RPMI7951 (cell line): ENCODE results near the gene CCDC97. TPM values are rescaled to one million over a fixed set of nuclear protein-coding genes. Genes with fewer than 3 reads are reported as not detected.

ENCODE experiments used
- DNase-seq: peaks from one replicate; pipeline ENCODE4 v3.0.0-alpha.2; 2012; ENCODE audit warnings: low read depth
- total RNA-seq: library from RNA; depleted of rRNA; stranded (reverse); fragments of >200 nt; shearing (Covaris generic); gene quantifications from 2 replicates; pipeline ENCODE4 v1.2.3, GENCODE V29; 2014

Gene CCDC97
- total RNA-seq, 1 experiment from 2014 or later, result 9.3 TPM

GRCh38 chr19:41298348-41298964 lies 11.5 kb upstream of the CCDC97 start:
- DNase-seq, result peak; percentile 86

- no peak for DNase-seq
Observed at GRCh38 chr19:41299046-41299754, 10.8 kb upstream of the CCDC97 start.

- DNase-seq, result peak; percentile 85
Observed at GRCh38 chr19:41299755-41300089, 10.2 kb upstream of the CCDC97 start.

GRCh38 chr19:41300555-41300954 lies 9.4 kb upstream of the CCDC97 start:
- DNase-seq, result no peak

DNA sequence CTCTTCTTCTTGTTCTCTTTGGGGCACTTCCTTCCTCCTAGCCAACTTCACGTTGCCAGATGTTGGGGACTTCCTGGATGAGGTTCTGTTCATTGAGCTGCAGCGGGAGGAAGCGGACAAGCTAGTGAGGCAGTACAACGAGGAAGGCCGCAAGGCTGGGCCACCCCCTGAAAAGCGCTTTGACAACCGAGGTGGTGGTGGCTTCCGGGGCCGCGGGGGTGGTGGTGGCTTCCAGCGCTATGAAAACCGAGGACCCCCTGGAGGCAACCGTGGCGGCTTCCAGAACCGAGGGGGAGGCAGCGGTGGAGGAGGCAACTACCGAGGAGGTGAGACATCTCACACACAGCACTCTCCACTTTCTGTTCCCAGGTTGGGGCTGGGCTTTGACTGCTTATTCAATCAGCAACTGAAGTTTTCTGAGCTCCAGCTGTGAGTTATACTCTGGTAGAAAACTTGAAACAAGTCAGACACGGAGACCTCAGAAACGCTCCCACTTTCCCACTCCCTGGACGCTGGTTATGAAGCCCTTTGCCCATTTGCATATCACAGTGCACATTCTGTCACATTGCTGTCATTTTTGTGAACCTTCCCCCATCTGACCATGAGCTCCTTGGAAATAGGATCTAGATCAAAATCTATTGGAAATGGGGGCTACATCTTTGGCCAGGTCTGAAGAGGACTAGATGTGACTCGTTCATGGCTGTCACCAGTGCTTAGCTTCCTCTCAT lies 7.2 kb upstream of the CCDC97 start:
- DNase-seq, result no peak

DNA sequence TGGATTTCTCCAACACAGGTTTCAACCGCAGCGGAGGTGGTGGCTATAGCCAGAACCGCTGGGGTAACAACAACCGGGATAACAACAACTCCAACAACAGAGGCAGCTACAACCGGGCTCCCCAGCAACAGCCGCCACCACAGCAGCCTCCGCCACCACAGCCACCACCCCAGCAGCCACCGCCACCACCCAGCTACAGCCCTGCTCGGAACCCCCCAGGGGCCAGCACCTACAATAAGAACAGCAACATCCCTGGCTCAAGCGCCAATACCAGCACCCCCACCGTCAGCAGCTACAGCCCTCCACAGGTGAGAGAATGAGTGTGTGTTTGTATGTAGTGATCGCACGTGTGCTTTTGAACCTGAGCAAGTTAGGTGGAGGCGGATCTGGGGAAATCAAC lies 6.0 kb upstream of the CCDC97 start:
- no peak for DNase-seq

GRCh38 chr19:41304706-41305483 lies 5.1 kb upstream of the CCDC97 start:
- DNase-seq, result no peak

DNA sequence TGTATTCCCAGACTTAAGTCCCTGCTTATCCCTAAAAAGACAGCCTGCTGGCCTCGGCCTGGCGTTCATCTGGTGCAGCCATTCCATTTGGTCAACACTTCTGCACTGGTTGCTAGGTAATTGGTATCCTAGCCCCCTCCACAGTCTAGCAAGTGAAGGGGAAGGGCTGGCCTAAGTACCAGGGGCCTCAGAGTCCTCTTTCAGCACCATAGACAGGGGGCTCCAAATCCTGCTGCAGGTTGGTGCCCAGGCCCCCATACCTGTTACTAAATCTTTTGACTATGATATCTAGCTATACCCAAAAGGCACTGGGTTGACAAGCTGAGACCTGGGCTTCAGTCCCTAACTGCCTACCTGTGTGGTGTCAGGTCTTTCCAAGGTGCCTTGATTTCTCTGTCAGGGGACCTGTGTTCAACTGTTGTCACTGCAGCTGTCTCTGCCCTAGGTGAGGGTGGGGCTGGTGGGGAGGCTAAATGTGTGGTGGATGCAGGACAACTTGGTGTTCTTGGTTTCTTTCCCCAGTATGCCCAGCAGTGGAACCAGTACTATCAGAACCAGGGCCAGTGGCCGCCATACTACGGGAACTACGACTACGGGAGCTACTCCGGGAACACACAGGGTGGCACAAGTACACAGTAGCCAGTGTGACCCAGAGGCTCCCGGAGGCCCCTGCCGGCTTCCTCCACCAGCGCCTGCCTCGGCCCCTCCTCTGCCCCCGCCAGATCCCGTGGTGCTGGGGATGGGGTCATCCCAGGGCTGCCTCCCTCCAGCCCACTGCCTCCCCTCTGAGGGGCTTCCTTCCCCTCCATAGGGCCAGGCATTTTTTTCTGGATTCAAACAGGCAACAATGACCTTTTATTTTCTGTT lies 3.8 kb upstream of the CCDC97 start:
- DNase-seq, result no peak

- DNase-seq, result no peak
Observed at GRCh38 chr19:41307090-41307875, 2.7 kb upstream of the CCDC97 start.

- DNase-seq, result no peak
Observed at GRCh38 chr19:41307954-41308449, 2.0 kb upstream of the CCDC97 start.

DNA sequence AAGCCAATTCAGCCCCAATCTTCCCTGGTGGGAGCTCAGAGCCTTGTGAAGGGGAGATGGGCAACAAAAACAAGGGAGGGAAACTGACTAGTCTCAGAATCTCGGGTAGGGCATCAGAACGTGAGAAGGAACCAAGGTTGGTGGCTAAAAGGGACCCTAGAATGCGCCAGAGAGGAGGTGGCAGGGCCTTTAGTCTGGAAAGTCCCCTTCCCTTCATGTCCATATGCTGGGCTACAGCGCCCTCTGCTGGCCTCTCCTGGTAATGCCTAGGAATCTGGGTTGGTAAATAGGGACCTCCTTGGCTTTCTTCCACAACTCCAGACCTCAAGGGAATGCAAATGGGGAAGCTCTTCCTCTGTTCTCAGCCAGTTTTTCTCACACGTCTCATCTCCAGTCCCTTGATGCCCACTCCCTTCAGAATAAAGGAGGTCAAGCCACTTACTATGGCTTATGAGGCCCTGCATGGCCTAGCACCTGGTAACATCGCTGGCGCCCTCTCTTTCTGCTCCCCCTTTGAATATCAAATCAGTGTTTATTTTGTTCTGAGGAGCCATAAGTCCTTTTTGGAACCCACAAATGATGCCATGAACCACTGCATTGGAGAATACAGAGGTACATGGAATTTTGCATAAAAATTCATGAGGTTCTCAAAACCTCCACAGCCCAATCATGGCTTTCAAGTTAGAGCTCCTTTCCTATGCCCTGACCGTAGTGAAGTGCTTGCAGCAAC lies 1.4 kb upstream of the CCDC97 start:
- peak; percentile 86 for DNase-seq

DNA sequence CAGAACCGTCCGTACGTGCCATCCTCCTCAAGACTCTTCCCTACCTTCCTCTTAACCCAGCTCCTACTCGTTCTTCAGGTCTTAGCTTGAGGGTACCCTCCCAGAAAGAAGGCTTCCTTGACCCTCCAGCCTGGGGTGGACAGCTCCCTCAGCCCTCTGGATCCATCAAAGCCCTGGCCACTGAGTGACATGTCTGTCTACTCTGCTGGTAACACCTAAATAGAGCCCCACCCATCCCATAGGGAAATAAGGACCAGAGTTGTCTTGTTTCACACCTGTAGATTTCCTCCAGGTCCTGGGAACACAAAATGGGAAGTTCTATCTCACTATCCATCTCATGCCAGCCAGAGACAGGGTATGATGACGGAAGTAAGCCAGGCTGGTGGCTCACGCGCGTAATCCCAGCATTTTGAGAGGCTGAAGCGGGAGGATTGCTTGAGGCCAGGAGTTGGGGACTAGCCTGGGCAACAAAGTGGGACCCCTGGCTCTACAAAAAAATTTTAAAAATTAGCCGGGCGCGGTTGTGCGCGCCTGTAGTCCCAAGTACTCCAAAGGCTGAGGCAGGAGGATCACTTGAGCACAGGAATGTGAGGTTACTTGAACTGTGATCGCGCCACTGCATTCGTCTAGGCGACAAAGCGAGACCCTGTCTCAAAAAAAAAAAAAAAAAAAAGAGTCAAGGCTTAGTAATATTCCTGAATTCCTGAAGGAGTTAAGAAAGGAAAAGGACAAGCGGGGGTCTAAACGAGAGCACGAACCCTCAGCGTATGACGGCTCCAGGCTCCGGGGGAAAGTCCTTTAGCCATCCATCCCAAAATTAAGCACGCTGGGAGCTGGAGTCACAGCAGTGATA lies 566 bp upstream of the CCDC97 start:
- DNase-seq, result peak; percentile 29

- DNase-seq, result no peak
Observed at GRCh38 chr19:41311072-41311471, 1.1 kb downstream of the CCDC97 start.

GRCh38 chr19:41311613-41312012 lies 1.6 kb downstream of the CCDC97 start:
- no peak for DNase-seq

DNA sequence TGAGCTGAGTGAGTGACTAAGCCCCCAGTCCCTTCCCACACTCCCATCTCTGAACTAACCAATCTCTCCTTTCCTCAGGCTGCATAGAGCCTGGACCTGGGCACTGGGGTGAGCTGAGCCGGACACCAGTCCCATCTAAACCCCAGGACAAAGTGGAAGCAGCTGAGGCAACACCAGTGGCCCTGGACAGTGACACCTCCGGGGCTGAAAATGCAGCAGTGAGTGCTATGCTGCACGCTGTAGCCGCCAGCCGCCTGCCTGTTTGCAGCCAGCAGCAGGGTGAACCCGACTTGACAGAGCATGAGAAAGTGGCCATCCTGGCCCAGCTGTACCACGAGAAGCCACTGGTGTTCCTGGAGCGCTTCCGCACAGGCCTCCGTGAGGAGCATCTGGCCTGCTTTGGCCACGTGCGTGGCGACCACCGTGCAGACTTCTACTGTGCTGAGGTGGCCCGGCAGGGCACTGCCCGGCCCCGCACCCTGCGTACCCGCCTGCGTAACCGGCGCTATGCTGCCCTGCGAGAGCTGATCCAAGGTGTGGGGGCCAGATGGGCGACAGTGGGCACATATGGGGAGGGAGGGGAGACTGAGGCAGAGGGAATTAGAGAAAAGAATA lies 6.4 kb downstream of the CCDC97 start:
- no peak for DNase-seq

GRCh38 chr19:41318696-41319499 lies 8.9 kb downstream of the CCDC97 start:
- DNase-seq, result no peak

DNA sequence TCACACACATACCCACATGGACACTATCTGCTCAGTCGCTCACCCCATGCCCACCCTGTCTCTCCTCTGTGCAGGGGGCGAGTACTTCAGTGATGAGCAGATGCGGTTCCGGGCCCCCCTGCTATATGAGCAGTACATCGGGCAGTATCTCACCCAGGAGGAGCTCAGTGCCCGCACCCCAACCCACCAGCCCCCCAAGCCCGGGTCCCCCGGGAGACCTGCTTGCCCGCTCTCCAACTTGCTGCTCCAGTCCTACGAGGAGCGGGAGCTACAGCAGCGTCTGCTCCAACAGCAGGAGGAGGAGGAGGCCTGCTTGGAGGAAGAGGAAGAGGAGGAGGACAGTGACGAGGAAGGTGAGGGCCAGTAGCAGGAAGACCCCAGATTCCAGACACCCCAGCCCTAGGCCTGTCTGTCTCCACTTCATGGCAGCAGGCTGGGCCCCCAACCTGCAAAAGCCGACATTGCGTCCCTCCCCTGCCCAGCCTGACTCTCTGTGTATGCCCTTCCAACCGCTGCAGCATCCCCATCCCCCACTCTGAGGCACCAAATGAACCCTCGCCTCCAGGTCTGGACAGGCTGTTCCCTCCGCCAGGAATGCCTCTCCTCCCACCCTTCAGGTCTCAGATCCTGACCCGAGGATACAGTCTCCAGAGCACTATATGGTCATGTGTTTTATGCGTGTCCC lies 9.7 kb downstream of the CCDC97 start:
- DNase-seq, result no peak
